Measurements from ENCODE around the gene UBC. TPM values are rescaled to one million over a fixed set of nuclear protein-coding genes. Genes with fewer than 3 reads are reported as not detected.

Gene UBC
- total RNA-seq, 1 experiment from 2014 or later, result 523 TPM

- peaks cover 14% of the 10 kb centered on the region for H3K27me3 Mint-ChIP-seq (ENCODE audit: low read depth)
- no CpG with 5 or more reads among the region's 10 CpGs for WGBS (ENCODE audit: extremely low coverage, insufficient read length, low lambda C conversion rate)
- Histone ChIP-seq H3K4me1 (ENCODE audit: insufficient read depth, low read length) (peaks cover 4% of the 10 kb centered on the region), H3K18ac (ENCODE audit: insufficient read length, low read depth, low read length) (no peak overlapping the region), H2AK5ac (ENCODE audit: insufficient read length, low read length) (no peak overlapping the region), H2BK120ac (ENCODE audit: low read depth, low read length, poor library complexity, severe bottlenecking) (no peak overlapping the region), H3K23ac (ENCODE audit: insufficient read length, low read depth, low read length) (no peak overlapping the region), H3K14ac (ENCODE audit: insufficient read depth, low read length) (no peak overlapping the region), H2AFZ (ENCODE audit: low read length) (no peak overlapping the region), H4K20me1 (ENCODE audit: control insufficient read depth, insufficient read depth, insufficient read length) (no peaks in the 10 kb centered on the region), H3K79me2 (ENCODE audit: insufficient read depth, low read length) (no peaks in the 10 kb centered on the region), H3K27ac (ENCODE audit: insufficient read length, low read depth, low read length) (no peak overlapping the region), H4K91ac (ENCODE audit: insufficient read length, low read depth, low read length) (no peak overlapping the region), H4K8ac (replicated peaks; ENCODE audit: insufficient read length, low read depth, low read length) (no peak overlapping the region), H2BK15ac (ENCODE audit: low read depth, low read length) (no peak overlapping the region), H3K23me2 (ENCODE audit: insufficient read length, low read depth, low read length, poor library complexity, severe bottlenecking) (peaks cover 10% of the 10 kb centered on the region), H2BK20ac (ENCODE audit: low read depth, low read length, poor library complexity, severe bottlenecking) (no peak overlapping the region), H3K4me2 (ENCODE audit: insufficient read depth, insufficient read length, low read length) (no peak overlapping the region), H3K9ac (ENCODE audit: extremely low read depth, insufficient read length, low read length) (no peak overlapping the region), H3K9me3 (ENCODE audit: control insufficient read depth, low read depth, low read length) (no peaks in the 10 kb centered on the region), H2BK5ac (ENCODE audit: insufficient read length, low read length) (no peak overlapping the region), H3K27me3 (ENCODE audit: insufficient read depth, low read length) (no peaks in the 10 kb centered on the region), H3T11ph (ENCODE audit: low read length) (no peak overlapping the region), H3K56ac (ENCODE audit: insufficient read length, low read depth, low read length) (no peak overlapping the region), H3K79me1 (ENCODE audit: insufficient read depth, low read depth, low read length, poor library complexity, severe bottlenecking) (no peaks in the 10 kb centered on the region), H2BK12ac (ENCODE audit: insufficient read length, low read depth, low read length) (no peak overlapping the region), H4K5ac (ENCODE audit: insufficient read length, low read depth, low read length) (no peak overlapping the region), H3K4ac (ENCODE audit: low read depth, low read length) (no peak overlapping the region)
- H3K4me1 Mint-ChIP-seq, result peaks cover 37 to 41% of the 10 kb centered on the region in 2 experiments
- no peak for DNase-seq
- no peak overlapping the region; a peak in 1 of 5 replicates for H3K4me3 Mint-ChIP-seq
- H3K9me3 Mint-ChIP-seq, result peaks cover 6 to 10% of the 10 kb centered on the region in 2 experiments; a peak in 3 of 5 replicates
- no peaks in the 10 kb centered on the region; a peak in 2 of 7 replicates for H3K36me3 Mint-ChIP-seq (ENCODE audit: insufficient read depth in 1 of 3, low read depth in 3 of 3)
- no peak for TF ChIP-seq CTCF (conservative IDR thresholded peaks at IDR 0.05)
- peak overlapping the region in 1 of 3 experiments; percentile 73; a peak in 1 of 7 replicates for H3K27ac Mint-ChIP-seq
Observed at GRCh38 chr12:124925117-124925516, 10.7 kb upstream of the UBC start.

All from H9 (cell line).